Medulla oblongata (tissue), 1 donor: Measurements from ENCODE around the gene MESP1.

Source experiments
- DNase-seq: peaks from one replicate; pipeline ENCODE4 v3.0.0-alpha.2; 2015; ENCODE audit errors: extremely low spot score

MESP1 gene

GRCh38 chr15:89724621-89725020, 26.4 kb downstream of the MESP1 start:
- DNase-seq: no peak

GRCh38 chr15:89723031-89723430, 28.0 kb downstream of the MESP1 start:
- no peak for DNase-seq

GRCh38 chr15:89714775-89715174, 36.3 kb downstream of the MESP1 start:
- no peak for DNase-seq

GRCh38 chr15:89707577-89707976, 43.5 kb downstream of the MESP1 start:
- DNase-seq: no peak

- DNase-seq: no peak
Measured at GRCh38 chr15:89704411-89704810, 46.6 kb downstream of the MESP1 start.
